ENCODE measurements around the gene DEK.

- TF ChIP-seq POLR2A (IDR thresholded peaks at IDR 0.05; ENCODE audit: low read length) (no peak), GATA1 (IDR thresholded peaks at IDR 0.05; ENCODE audit: low read depth, low read length) (no peak)
Measured at GRCh38 chr6:18210707-18211106, 53.6 kb downstream of the DEK start.

Measured in erythroblast (primary cell).